LNCaP clone FGC (cell line): ENCODE measurements around the gene SYT5.
"Not testable (repeated sequence)": the region's sequence is repeated elsewhere in the genome, so short reads cannot be mapped to it uniquely, and the experiment has no call there.

Source experiments
- DNase-seq: peaks from one replicate; pipeline ENCODE4 v3.0.0-alpha.2; 2011; ENCODE audit warnings: low read depth
- H3K4me3 ChIP-seq: 2 replicates; pipeline ENCODE4 v1.5.1; 2011; ENCODE audit warnings: mild to moderate bottlenecking, low read depth, low read length, control low read depth
- TF ChIP-seq, protein P1 (sequence below): IDR thresholded peaks from 2 replicates; pipeline ENCODE4 v1.5.1; 2012; ENCODE audit warnings: mild to moderate bottlenecking; ENCODE audit not compliant: control insufficient read depth, insufficient read depth; ENCODE audit errors: extremely low read depth

SYT5 gene

DNA sequence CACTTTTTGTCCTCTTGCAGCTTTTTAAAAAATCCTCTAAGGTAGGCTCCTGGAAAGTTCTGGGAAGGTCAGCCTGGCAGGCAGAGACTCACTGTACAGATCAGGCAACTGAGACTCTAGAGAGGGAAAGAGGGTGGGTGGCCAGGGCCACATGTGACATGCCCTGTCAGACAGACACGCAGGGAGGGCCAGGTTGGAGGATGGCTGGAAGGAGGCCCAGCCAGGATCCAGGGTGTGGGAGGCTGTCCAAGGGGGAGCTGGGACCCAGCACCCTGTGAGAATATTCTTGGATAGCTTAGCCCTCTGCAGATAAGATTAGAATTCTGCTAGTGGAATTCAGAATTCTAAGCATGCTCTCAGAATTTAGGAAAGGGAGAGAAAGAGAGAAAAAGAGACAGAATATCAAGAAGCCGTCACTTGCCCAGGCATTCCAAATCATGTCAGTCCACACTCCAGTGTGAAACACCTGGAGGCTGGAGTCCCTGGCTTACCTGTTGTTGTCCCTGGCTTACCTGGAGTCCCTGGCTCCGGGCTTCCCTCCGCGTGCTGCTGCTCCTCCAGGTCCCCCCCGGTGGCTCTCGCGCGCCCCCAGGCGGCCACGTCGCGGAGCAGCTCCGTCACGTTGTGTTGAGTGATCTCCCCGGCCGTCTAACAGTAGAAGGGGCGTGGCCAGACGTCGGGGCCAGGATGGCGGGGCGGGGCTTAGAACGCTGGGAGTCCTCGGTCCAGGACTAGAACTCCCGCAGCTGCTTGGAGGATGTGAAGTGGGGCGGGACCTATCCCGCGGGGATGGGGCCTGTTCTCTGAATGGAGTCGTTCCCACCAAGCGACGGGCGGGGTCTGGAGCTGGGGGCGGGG, 19.7 kb downstream of the SYT5 start:
- H3K4me3 ChIP-seq: no peak overlapping the region
- peak; percentile 69 for DNase-seq
- TF ChIP-seq, protein P1, sequence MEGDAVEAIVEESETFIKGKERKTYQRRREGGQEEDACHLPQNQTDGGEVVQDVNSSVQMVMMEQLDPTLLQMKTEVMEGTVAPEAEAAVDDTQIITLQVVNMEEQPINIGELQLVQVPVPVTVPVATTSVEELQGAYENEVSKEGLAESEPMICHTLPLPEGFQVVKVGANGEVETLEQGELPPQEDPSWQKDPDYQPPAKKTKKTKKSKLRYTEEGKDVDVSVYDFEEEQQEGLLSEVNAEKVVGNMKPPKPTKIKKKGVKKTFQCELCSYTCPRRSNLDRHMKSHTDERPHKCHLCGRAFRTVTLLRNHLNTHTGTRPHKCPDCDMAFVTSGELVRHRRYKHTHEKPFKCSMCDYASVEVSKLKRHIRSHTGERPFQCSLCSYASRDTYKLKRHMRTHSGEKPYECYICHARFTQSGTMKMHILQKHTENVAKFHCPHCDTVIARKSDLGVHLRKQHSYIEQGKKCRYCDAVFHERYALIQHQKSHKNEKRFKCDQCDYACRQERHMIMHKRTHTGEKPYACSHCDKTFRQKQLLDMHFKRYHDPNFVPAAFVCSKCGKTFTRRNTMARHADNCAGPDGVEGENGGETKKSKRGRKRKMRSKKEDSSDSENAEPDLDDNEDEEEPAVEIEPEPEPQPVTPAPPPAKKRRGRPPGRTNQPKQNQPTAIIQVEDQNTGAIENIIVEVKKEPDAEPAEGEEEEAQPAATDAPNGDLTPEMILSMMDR: peak; percentile 98

DNA sequence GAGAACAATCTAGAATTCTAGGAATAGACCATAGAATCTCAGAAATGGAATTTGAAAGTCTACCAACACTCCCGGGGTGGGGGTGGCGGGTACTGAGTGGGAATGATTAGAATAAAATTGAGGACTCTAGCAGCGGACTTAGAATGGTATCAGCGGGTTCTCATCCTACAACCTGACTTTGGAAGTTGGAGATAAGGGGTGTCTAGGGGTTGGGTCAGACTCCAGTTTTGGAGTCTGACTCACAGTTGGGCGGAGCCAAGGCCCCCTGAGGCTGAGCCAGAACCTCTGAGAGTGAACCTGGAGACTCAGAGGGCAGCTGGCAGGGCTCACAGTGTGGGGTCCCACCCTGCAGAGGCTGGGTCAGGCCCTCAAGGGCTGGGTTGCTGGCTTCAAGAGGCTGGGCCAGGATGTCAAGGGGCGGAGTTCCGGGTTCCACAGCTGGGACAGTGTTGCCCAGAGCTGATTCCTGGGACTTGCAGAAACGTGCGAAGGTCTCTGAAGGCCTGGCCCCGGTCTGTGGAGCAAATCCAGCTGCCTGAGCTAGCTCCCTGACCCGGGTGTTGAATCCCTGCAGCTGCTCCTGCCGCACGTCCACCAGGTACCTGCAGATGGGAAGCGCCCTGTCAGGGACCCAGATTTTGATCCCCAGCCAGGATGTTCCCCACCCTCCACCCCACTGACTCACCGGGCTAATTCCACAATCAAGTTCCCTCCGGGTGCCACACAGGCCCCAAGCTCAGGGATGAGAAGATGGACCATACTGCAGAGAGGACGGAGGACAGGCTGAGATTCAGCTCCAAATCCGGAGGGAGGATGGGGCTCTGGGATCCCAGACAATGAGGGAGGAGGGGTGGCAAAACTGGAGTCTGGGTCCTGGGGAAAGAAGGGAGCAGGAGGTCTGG, 21.0 kb downstream of the SYT5 start:
- no peak for DNase-seq
- TF ChIP-seq, protein P1: no peak
- H3K4me3 ChIP-seq: no peak overlapping the region

DNA sequence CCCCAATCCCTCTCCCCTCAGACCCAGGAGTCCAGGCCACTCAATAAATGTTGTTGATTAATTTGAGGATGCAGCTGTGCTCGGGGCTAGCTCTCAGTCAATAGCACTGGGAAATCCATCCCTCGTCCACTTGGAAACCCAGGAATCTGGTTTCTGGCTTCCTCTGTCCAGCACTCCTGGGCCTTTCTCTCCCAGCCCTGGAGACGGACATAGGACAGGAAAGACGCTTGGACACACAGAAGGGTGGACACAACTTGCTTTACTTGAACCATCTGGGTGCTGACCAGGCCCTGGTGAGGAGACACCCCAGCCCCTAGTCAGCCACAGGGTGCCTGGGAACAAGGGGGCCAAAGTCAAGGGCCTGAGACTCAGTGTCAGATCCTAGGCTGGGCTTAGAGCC, 21.7 kb downstream of the SYT5 start:
- TF ChIP-seq, protein P1: no peak
- DNase-seq: no peak
- no peak overlapping the region for H3K4me3 ChIP-seq

DNA sequence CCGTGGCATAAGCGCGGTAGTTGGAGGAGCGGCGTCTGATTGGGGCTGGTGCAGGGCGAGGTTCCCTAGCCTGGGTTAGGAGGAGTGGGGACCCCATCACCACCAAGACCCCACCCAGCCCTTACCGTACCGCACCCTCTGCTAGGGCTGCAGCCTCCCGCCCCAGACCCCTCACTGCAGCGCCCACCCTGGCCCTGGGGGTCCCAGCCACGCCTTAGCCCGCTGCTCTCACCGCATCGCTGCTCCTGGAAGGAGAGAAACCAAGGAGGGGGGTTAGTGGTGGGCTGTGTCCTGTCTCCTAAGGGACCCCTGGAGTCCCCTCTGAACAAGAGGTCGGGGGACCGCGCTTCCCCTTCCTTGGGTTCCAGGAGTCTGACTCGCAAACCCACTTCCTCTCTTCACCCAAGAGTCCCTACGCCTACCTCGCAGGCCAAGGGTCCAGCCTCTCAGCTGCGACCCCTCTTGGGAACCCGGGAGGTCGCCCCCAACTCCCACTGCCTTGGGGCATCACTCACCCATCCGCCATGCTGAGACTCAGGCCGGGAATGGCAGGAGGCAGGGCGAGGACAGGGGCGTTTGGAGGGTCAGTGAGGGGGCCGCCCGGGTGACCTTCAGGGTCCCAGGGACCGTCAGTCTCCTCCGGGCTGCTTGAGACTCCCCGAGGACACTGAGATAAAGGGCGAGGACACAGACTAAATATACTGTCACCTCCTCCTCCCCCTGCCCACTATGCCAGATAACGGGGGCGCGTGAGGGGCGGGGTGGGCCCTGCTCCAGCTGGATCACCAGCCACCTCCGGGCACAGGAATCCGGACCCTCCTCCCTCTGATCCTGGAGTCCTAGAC, 22.8 kb downstream of the SYT5 start, which contains the start of gene TNNI3:
TNNI3 (minus strand) TSS at position 669 of the 845 bp plus-strand sequence; CDS start at position 526, 143 bp downstream.
- no peak for DNase-seq
- no peak within 1 kb of the TSS for H3K4me3 ChIP-seq
- TF ChIP-seq, protein P1: no peak

DNA sequence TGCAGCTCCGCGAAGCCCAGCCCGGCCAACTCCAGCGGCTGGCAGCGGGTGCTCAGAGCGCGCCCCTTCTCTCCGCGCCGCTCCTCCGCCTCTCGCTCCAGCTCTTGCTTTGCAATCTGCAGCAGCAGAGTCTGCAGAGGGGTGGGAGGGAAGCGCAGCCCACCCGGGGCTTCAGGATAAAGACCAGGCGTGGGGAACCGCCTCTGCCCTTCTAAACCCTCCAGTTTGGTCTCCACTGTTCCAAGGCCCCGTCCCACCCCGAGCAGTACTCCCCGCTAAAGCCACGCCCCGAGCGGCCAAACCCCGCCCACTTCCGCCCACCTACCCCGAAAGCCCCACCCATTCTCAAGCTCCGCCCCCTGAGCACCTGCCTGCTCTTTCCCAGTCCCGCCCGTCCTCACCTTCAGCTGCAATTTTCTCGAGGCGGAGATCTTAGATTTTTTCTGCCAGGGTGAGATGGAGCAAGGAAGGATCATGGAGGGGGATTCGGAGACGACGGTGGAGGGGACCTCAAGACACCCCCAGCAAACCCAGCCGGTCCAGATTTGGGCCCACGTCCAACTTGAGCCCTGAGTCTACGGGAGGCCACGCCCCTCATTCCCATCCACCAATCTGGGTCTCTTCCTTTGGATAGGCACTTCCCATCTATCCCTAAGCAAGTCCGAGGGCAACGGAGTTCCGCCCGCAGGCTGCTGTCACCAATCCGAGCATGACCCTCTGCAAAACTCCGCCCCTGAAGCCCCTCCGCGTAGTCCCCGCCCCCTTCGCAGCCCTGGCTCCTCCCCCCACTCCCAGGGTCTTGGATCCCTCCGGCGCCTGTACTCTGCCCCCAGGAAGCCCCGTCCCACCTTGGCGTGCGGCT, 23.7 kb downstream of the SYT5 start:
- no peak overlapping the region for H3K4me3 ChIP-seq

DNA sequence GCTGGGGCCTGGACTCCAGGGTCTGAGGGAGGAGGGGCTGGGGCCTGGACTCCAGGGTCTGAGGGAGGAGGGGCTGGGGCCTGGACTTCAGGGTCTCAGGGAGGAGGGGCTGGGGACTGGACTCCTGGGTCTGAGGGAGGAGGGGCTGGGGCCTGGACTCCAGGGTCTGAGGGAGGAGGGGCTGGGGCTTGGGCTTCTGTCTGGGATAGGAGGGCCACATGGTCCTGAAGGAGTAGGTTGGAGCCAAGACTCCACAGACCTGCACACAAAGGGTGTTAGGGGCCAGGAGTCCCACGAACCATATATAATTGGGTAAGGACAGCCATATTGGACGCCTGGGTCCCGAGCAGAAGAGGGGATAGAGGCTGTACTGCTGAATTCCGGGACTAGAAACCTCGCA, 24.3 kb downstream of the SYT5 start:
- not testable (repeated sequence) for H3K4me3 ChIP-seq, DNase-seq

More for the DNA sequence above, 23.7 kb downstream of the SYT5 start:
- TF ChIP-seq, protein P1: no peak
- no peak for DNase-seq
